B cell (primary cell): ENCODE results near the gene LIN7A. TPM values are rescaled to one million over a fixed set of nuclear protein-coding genes. Genes with fewer than 3 reads are reported as not detected.

Experiments used
- ATAC-seq: fragments of 200-7000 bp; cut with Tn5 transposase; one replicate; pipeline ENCODE4 v1.10.0; 2021; ENCODE audit warnings: low read depth, mild to moderate bottlenecking, moderate number of reproducible peaks, moderate library complexity
- CTCF ChIA-PET: fragments of 350-600 bp; sonication (Branson Sonifier 250); formaldehyde crosslinking; loops from one replicate; lab custom pipeline; 2021; ENCODE audit warnings: antibody characterized with exemption, inconsistent platforms; lab: Charles Lee
- POLR2A ChIA-PET: fragments of 350-600 bp; sonication (Branson Sonifier 250); formaldehyde crosslinking; loops from one replicate; lab custom pipeline; 2021; ENCODE audit warnings: antibody characterized with exemption; lab: Charles Lee
- DNase-seq: peaks from one replicate; pipeline ENCODE4 v3.0.0; 2013
- H2AFZ ChIP-seq: 2 replicates; pipeline ENCODE4 v1.6.1; 2012; ENCODE audit warnings: mild to moderate bottlenecking, low read depth, low read length; ENCODE audit not compliant: insufficient read depth, poor library complexity, severe bottlenecking
- H3K27ac ChIP-seq, 2 donors: 1 replicate in 1 of 2; 2 replicates in 1 of 2; pipeline ENCODE4 v1.5.1; 2012 to 2013; ENCODE audit warnings: low read length in 2 of 2, mild to moderate bottlenecking in 2 of 2, moderate library complexity in 1 of 2
- H3K27me3 ChIP-seq, 4 experiments: fragments of 200-600 bp in 1 of 4; sonication (generic) in 1 of 4; replicated peaks in 1 of 4; 1 replicate in 2 of 4; 2 replicates in 2 of 4; pipeline versions ENCODE4 v1.6.1 to v1.7.0; 2013 to 2016; ENCODE audit warnings: low read length in 3 of 4, mild to moderate bottlenecking in 2 of 4, mixed read lengths in 1 of 4, moderate library complexity in 1 of 4; ENCODE audit not compliant: insufficient read depth in 4 of 4, control insufficient read depth in 3 of 4; ENCODE audit errors: control extremely low read depth in 1 of 4
- H3K36me3 ChIP-seq, 2 experiments: replicated peaks in 1 of 2; 1 replicate in 1 of 2; 2 replicates in 1 of 2; pipeline versions ENCODE4 v1.6.1 to v1.7.1; 2013; ENCODE audit warnings: low read length in 1 of 2; ENCODE audit not compliant: insufficient read depth in 2 of 2, control insufficient read depth in 1 of 2; ENCODE audit errors: control extremely low read depth in 1 of 2, extremely low read depth in 1 of 2
- H3K4me1 ChIP-seq, 2 donors: fragments of 200-600 bp in 1 of 2; sonication (generic) in 1 of 2; 1 replicate in 1 of 2; 2 replicates in 1 of 2; pipeline versions ENCODE4 v1.5.1 to v1.6.1; 2013 to 2017; ENCODE audit warnings: low read length in 2 of 2; ENCODE audit not compliant: control insufficient read depth in 2 of 2, insufficient read depth in 2 of 2
- H3K4me2 ChIP-seq: replicated peaks from 2 replicates; pipeline ENCODE3; 2012; ENCODE audit warnings: mild to moderate bottlenecking, low read depth, low read length; ENCODE audit not compliant: poor library complexity, severe bottlenecking
- H3K4me3 ChIP-seq, 5 experiments: fragments of 200-600 bp in 1 of 5; sonication (generic) in 1 of 5; 1 replicate in 3 of 5; 2 replicates in 2 of 5; pipeline versions ENCODE4 v1.5.1 to v1.7.0; 2011 to 2016; ENCODE audit warnings: low read length in 4 of 5, mild to moderate bottlenecking in 4 of 5, low read depth in 2 of 5, control low read depth in 1 of 5, moderate library complexity in 1 of 5; ENCODE audit not compliant: insufficient read depth in 1 of 5; ENCODE audit errors: control extremely low read depth in 1 of 5, extremely low read depth in 1 of 5
- H3K79me2 ChIP-seq: fragments of 200-600 bp; sonication (generic); one replicate; pipeline ENCODE4 v1.6.0; 2016; ENCODE audit warnings: low read length; ENCODE audit not compliant: control insufficient read depth, insufficient read depth
- H3K9ac ChIP-seq: fragments of 200-600 bp; sonication (generic); 2 replicates; pipeline ENCODE4 v1.6.1; 2017; ENCODE audit warnings: mild to moderate bottlenecking, low read length, moderate library complexity
- H3K9me3 ChIP-seq, 3 donors: one replicate each; pipeline versions ENCODE4 v1.6.1 to v1.7.1; 2013; ENCODE audit warnings: low read length in 2 of 3; ENCODE audit not compliant: control insufficient read depth in 2 of 3, insufficient read depth in 1 of 3; ENCODE audit errors: control extremely low read depth in 1 of 3
- H4K20me1 ChIP-seq: 2 replicates; pipeline ENCODE4 v1.6.0; 2012; ENCODE audit warnings: mild to moderate bottlenecking, low read length; ENCODE audit not compliant: insufficient read depth, control insufficient read depth, poor library complexity, severe bottlenecking
- H3K27ac Mint-ChIP-seq: one replicate; pipeline ENCODE4 v1.8.0; 2021; ENCODE audit warnings: mixed read lengths
- H3K27me3 Mint-ChIP-seq: one replicate; pipeline ENCODE4 v1.8.0; 2021; ENCODE audit warnings: mixed read lengths
- H3K4me1 Mint-ChIP-seq: one replicate; pipeline ENCODE4 v1.8.0; 2021; ENCODE audit warnings: mixed read lengths
- H3K4me3 Mint-ChIP-seq: one replicate; pipeline ENCODE4 v1.8.0; 2021; ENCODE audit warnings: mixed read lengths
- H3K9me3 Mint-ChIP-seq: one replicate; pipeline ENCODE4 v1.8.0; 2022; ENCODE audit warnings: mixed read lengths; ENCODE audit not compliant: insufficient read depth
- EZH2 ChIP-seq: IDR thresholded peaks from 2 replicates; pipeline ENCODE4 v1.6.1; 2012; ENCODE audit warnings: borderline replicate concordance, low read depth, mild to moderate bottlenecking, moderate library complexity, low read length; ENCODE audit not compliant: insufficient read depth, poor library complexity, severe bottlenecking
- WGBS: methylation state at CpG from one replicate; pipeline ENCODE4 v1.1.5; 2013; ENCODE audit warnings: missing lambda C conversion rate; ENCODE audit not compliant: insufficient coverage; 5-methylcytosine and 5-hydroxymethylcytosine counted together
- intact Hi-C: fragments of 100-400 bp; cut with micrococcal nuclease; formaldehyde crosslinking; loops from one replicate; pipeline ENCODE4 v1.10.0; 2022
- polyA plus RNA-seq: library from polyadenylated mRNA; depleted of rRNA; stranded (reverse); fragments of >200 nt; gene quantifications from 2 replicates; pipeline ENCODE4 v1.2.3, GENCODE V29; 2012
- total RNA-seq, 2 donors: library from RNA; stranded (reverse); fragments of 120-200 nt in 1 of 2; gene quantifications; 1 replicate in 1 of 2; 2 replicates in 1 of 2; pipeline versions ENCODE4 v1.2.3 to v1.2.4, GENCODE V29; 2013 to 2022
- TF ChIP-seq, protein P1 (sequence below): fragments of 200-600 bp; IDR thresholded peaks from one replicate; pipeline ENCODE4 v1.8.0; 2022; ENCODE audit warnings: antibody characterized with exemption, mild to moderate bottlenecking

Gene LIN7A
- total and polyA plus RNA-seq, 2 donors (not counting 1 experiment from before 2014, with no cell fraction given): 0.10 TPM; not detected in 1

DNA sequence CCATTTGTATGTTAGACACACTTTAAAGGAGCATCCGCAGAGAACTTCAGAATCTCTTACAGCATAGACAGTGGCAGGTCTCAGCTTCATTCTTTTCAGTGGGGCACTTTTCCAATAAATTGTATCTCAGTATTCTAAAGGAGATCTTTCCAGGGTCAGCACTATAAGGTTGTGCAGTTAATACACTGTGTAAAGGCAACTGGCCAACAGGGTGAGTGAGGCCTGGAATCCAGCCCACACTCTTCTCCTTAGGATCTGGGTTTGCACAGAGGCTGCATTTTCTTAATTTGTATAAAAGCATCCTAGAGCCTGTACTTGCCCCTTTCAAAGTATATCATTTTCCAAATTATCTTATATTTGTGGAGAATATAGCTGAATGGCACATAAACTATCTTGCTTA lies 126.9 kb downstream of the LIN7A start:
- Histone ChIP-seq H4K20me1 (no peaks in the 10 kb centered on the region), H3K27ac (no peak overlapping the region), H3K36me3 (no peaks in the 10 kb centered on the region), H3K79me2 (no peaks in the 10 kb centered on the region), H3K4me2 (no peak overlapping the region), H2AFZ (no peak overlapping the region), H3K27me3 (no peaks in the 10 kb centered on the region), H3K9ac (no peak overlapping the region), H3K9me3 (no peaks in the 10 kb centered on the region), H3K4me3 (no peak overlapping the region), H3K4me1 (no peaks in the 10 kb centered on the region)
- CTCF ChIA-PET: no interaction called here
- Mint-ChIP-seq H3K4me3 (no peak overlapping the region), H3K27me3 (no peaks in the 10 kb centered on the region), H3K27ac (no peak overlapping the region), H3K4me1 (no peaks in the 10 kb centered on the region), H3K9me3 (no peaks in the 10 kb centered on the region)
- TF ChIP-seq, protein P1, sequence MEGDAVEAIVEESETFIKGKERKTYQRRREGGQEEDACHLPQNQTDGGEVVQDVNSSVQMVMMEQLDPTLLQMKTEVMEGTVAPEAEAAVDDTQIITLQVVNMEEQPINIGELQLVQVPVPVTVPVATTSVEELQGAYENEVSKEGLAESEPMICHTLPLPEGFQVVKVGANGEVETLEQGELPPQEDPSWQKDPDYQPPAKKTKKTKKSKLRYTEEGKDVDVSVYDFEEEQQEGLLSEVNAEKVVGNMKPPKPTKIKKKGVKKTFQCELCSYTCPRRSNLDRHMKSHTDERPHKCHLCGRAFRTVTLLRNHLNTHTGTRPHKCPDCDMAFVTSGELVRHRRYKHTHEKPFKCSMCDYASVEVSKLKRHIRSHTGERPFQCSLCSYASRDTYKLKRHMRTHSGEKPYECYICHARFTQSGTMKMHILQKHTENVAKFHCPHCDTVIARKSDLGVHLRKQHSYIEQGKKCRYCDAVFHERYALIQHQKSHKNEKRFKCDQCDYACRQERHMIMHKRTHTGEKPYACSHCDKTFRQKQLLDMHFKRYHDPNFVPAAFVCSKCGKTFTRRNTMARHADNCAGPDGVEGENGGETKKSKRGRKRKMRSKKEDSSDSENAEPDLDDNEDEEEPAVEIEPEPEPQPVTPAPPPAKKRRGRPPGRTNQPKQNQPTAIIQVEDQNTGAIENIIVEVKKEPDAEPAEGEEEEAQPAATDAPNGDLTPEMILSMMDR: no peak
- no peak for TF ChIP-seq EZH2
- no peak for DNase-seq
- POLR2A ChIA-PET: no interaction called here
- WGBS: no CpG with 5 or more reads among the region's 1 CpG
- intact Hi-C loops: no loop called here
- ATAC-seq: no peak

DNA sequence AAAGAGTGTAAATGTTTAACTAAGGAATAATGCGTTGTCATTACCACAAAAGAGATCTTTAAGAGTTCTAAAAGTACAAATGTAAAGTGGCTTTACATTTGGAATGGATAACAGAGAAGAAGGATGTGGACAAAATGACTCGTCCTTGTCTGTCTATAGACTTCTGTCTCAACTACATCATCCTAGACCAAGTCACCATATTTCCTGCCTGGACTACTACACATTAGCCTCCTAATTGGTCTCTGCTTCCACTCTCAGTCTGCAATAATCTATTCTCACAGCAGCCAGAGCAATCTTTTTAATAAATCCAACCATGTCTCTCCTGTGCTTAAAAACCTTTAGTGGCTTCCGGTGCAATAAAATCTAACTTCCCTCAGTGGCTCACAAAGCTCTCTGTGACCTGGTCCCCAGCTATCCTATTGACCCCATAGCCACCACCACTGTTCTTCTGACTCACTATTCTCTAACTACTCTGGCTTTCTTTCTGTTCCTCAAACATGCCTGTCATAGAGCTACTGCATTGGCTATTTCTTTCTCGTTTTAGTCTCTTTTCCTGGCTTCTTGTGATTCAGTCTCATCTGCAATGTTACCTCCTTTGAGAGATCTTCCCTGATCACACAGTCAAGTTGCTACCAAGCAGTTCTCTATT lies 130.0 kb downstream of the LIN7A start:
- ATAC-seq: no peak
- no peak overlapping the region for H3K4me3 Mint-ChIP-seq

More for the DNA sequence above, 130.0 kb downstream of the LIN7A start:
- ChIA-PET POLR2A (no interaction called here), CTCF (no interaction called here)
- Histone ChIP-seq H3K27me3 (no peaks in the 10 kb centered on the region), H3K9me3 (no peaks in the 10 kb centered on the region), H3K4me1 (no peaks in the 10 kb centered on the region), H3K4me2 (no peak overlapping the region), H4K20me1 (no peaks in the 10 kb centered on the region), H3K79me2 (no peaks in the 10 kb centered on the region), H3K9ac (no peak overlapping the region), H3K36me3 (no peaks in the 10 kb centered on the region), H3K27ac (no peak overlapping the region), H2AFZ (no peak overlapping the region), H3K4me3 (no peak overlapping the region)
- WGBS: 97% methylated on average over 2 of the region's 4 CpGs
- TF ChIP-seq, protein P1: no peak
- no peak for TF ChIP-seq EZH2
- H3K27me3 Mint-ChIP-seq: no peaks in the 10 kb centered on the region
- H3K9me3 Mint-ChIP-seq: no peaks in the 10 kb centered on the region
- H3K27ac Mint-ChIP-seq: no peak overlapping the region
- no peak for DNase-seq
- intact Hi-C loops: no loop called here
- no peaks in the 10 kb centered on the region for H3K4me1 Mint-ChIP-seq
